Mononuclear cell (primary cell): ENCODE results near the gene OSBPL7. TPM values are rescaled to one million over a fixed set of nuclear protein-coding genes. Genes with fewer than 3 reads are reported as not detected.

ENCODE experiments used
- H3K27me3 ChIP-seq: 2 replicates; pipeline ENCODE4 v1.6.0; 2011; ENCODE audit warnings: low read length, control low read depth; ENCODE audit not compliant: insufficient read depth
- H3K4me1 ChIP-seq: 2 replicates; pipeline ENCODE4 v1.5.1; 2011; ENCODE audit warnings: mild to moderate bottlenecking, low read length, control low read depth; ENCODE audit not compliant: insufficient read depth
- H3K4me3 ChIP-seq: 2 replicates; pipeline ENCODE4 v1.5.1; 2011; ENCODE audit warnings: mild to moderate bottlenecking, low read length, moderate library complexity
- H3K9me3 ChIP-seq: 2 replicates; pipeline ENCODE4 v1.5.1; 2011; ENCODE audit warnings: low read depth, mild to moderate bottlenecking, control low read depth, low read length
- total RNA-seq: library from RNA; depleted of rRNA; stranded (reverse); fragments of >200 nt; gene quantifications from one replicate; pipeline ENCODE4 v1.2.3, GENCODE V29; 2012

The OSBPL7 gene
- total RNA-seq, 1 donor, result 8.5 TPM

GRCh38 chr17:47819475-47819874 is 2.1 kb downstream of the OSBPL7 start:
- no peaks in the 10 kb centered on the region for H3K9me3 ChIP-seq
- H3K27me3 ChIP-seq, result no peaks in the 10 kb centered on the region
- H3K4me3 ChIP-seq, result no peak overlapping the region
- H3K4me1 ChIP-seq, result peaks cover 26% of the 10 kb centered on the region

- no peak overlapping the region for H3K4me3 ChIP-seq
- H3K4me1 ChIP-seq, result peaks cover 26% of the 10 kb centered on the region
- no peaks in the 10 kb centered on the region for H3K9me3 ChIP-seq
- no peaks in the 10 kb centered on the region for H3K27me3 ChIP-seq
Measured at GRCh38 chr17:47818002-47818695, 3.4 kb downstream of the OSBPL7 start.

- H3K27me3 ChIP-seq, result no peaks in the 10 kb centered on the region
- no peak overlapping the region for H3K4me3 ChIP-seq
- peaks cover 18% of the 10 kb centered on the region for H3K4me1 ChIP-seq
- H3K9me3 ChIP-seq, result no peaks in the 10 kb centered on the region
Measured at GRCh38 chr17:47816947-47817346, 4.6 kb downstream of the OSBPL7 start.

- Histone ChIP-seq H3K9me3 (no peaks in the 10 kb centered on the region), H3K4me3 (no peak overlapping the region), H3K4me1 (peaks cover 11% of the 10 kb centered on the region), H3K27me3 (no peaks in the 10 kb centered on the region)
Measured at GRCh38 chr17:47816111-47816735, 5.4 kb downstream of the OSBPL7 start.

GRCh38 chr17:47815106-47815918 is 6.3 kb downstream of the OSBPL7 start:
- H3K9me3 ChIP-seq, result no peaks in the 10 kb centered on the region

GRCh38 chr17:47813512-47814031 is 8.0 kb downstream of the OSBPL7 start:
- H3K4me3 ChIP-seq, result no peak overlapping the region
- no peaks in the 10 kb centered on the region for H3K27me3 ChIP-seq
- H3K9me3 ChIP-seq, result no peaks in the 10 kb centered on the region
- H3K4me1 ChIP-seq, result no peaks in the 10 kb centered on the region

More at GRCh38 chr17:47815106-47815918, 6.3 kb downstream of the OSBPL7 start:
- no peaks in the 10 kb centered on the region for H3K27me3 ChIP-seq
- H3K4me1 ChIP-seq, result peaks cover 2% of the 10 kb centered on the region
- H3K4me3 ChIP-seq, result no peak overlapping the region

- H3K27me3 ChIP-seq, result no peaks in the 10 kb centered on the region
- no peak overlapping the region for H3K4me3 ChIP-seq
- H3K9me3 ChIP-seq, result no peaks in the 10 kb centered on the region
Measured at GRCh38 chr17:47813077-47813476, 8.5 kb downstream of the OSBPL7 start.

GRCh38 chr17:47812146-47812920 is 9.3 kb downstream of the OSBPL7 start:
- H3K27me3 ChIP-seq, result no peaks in the 10 kb centered on the region
- H3K4me1 ChIP-seq, result no peaks in the 10 kb centered on the region
- no peaks in the 10 kb centered on the region for H3K9me3 ChIP-seq
- no peak overlapping the region for H3K4me3 ChIP-seq

More at GRCh38 chr17:47813077-47813476, 8.5 kb downstream of the OSBPL7 start:
- no peaks in the 10 kb centered on the region for H3K4me1 ChIP-seq

- no peaks in the 10 kb centered on the region for H3K4me1 ChIP-seq
- H3K9me3 ChIP-seq, result no peaks in the 10 kb centered on the region
- no peaks in the 10 kb centered on the region for H3K27me3 ChIP-seq
- no peak overlapping the region for H3K4me3 ChIP-seq
Measured at GRCh38 chr17:47811709-47812108, 9.9 kb downstream of the OSBPL7 start.

- Histone ChIP-seq H3K4me3 (no peak overlapping the region), H3K9me3 (no peaks in the 10 kb centered on the region)
Measured at GRCh38 chr17:47810901-47811635, 10.5 kb downstream of the OSBPL7 start.

GRCh38 chr17:47810200-47810821 is 11.3 kb downstream of the OSBPL7 start:
- H3K4me3 ChIP-seq, result no peak overlapping the region
- H3K9me3 ChIP-seq, result no peaks in the 10 kb centered on the region
- no peaks in the 10 kb centered on the region for H3K27me3 ChIP-seq
- no peaks in the 10 kb centered on the region for H3K4me1 ChIP-seq

More at GRCh38 chr17:47810901-47811635, 10.5 kb downstream of the OSBPL7 start:
- no peaks in the 10 kb centered on the region for H3K27me3 ChIP-seq
- H3K4me1 ChIP-seq, result no peaks in the 10 kb centered on the region

- Histone ChIP-seq H3K4me3 (no peak overlapping the region), H3K27me3 (no peaks in the 10 kb centered on the region), H3K4me1 (no peaks in the 10 kb centered on the region), H3K9me3 (no peaks in the 10 kb centered on the region)
Measured at GRCh38 chr17:47808830-47809480, 12.6 kb downstream of the OSBPL7 start.

GRCh38 chr17:47808036-47808829 is 13.4 kb downstream of the OSBPL7 start:
- H3K27me3 ChIP-seq, result no peaks in the 10 kb centered on the region
- no peaks in the 10 kb centered on the region for H3K9me3 ChIP-seq
- H3K4me3 ChIP-seq, result no peak overlapping the region
- H3K4me1 ChIP-seq, result no peaks in the 10 kb centered on the region
